ENCODE data around the gene GRIN2A.

The GRIN2A gene

GRCh38 chr16:10200637-10201586 is 18.7 kb upstream of the GRIN2A start:
- H3K27ac ChIP-seq: no peak overlapping the region
- H3K4me2 ChIP-seq: no peak overlapping the region
- H4K20me1 ChIP-seq (ENCODE audit: insufficient read depth): no peaks in the 10 kb centered on the region
- H3K36me3 ChIP-seq (ENCODE audit: insufficient read depth): no peaks in the 10 kb centered on the region
- TF ChIP-seq, protein P1, sequence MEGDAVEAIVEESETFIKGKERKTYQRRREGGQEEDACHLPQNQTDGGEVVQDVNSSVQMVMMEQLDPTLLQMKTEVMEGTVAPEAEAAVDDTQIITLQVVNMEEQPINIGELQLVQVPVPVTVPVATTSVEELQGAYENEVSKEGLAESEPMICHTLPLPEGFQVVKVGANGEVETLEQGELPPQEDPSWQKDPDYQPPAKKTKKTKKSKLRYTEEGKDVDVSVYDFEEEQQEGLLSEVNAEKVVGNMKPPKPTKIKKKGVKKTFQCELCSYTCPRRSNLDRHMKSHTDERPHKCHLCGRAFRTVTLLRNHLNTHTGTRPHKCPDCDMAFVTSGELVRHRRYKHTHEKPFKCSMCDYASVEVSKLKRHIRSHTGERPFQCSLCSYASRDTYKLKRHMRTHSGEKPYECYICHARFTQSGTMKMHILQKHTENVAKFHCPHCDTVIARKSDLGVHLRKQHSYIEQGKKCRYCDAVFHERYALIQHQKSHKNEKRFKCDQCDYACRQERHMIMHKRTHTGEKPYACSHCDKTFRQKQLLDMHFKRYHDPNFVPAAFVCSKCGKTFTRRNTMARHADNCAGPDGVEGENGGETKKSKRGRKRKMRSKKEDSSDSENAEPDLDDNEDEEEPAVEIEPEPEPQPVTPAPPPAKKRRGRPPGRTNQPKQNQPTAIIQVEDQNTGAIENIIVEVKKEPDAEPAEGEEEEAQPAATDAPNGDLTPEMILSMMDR (conservative IDR thresholded peaks at IDR 0.05; ENCODE audit: low read depth, low read length): no peak
- no peak overlapping the region for H3K4me3 ChIP-seq (IDR thresholded peaks at IDR 0.05; ENCODE audit: insufficient read depth, low read depth, low read length)
- no peaks in the 10 kb centered on the region for H3K4me1 ChIP-seq (ENCODE audit: low read depth, poor library complexity, severe bottlenecking)
- no peak overlapping the region for H3K9ac ChIP-seq
- no peaks in the 10 kb centered on the region for H3K27me3 ChIP-seq (ENCODE audit: insufficient read depth, low read depth)
- no peak overlapping the region for H2AFZ ChIP-seq (ENCODE audit: low read depth)
- H3K79me2 ChIP-seq (ENCODE audit: insufficient read depth, low read depth): no peaks in the 10 kb centered on the region

DNA sequence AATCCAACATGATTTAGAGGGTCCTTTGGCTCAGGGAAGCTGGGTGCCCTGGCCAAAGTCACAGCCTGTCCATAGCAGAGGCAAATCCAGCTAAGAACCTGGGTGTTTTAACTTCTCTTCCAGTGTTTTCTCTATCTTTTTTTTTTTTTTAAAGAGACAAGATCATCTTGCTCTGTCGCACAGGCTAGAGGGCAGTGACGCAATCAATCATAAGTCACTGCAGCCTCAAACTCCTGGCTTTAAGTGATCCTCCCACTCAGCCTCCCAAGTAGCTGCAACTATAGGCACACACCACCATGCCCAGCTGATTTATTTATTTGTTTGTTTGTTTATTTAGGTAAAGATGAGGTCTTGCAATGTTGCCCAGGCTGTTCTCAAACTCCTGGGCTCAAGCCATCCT is 14.8 kb upstream of the GRIN2A start:
- no peaks in the 10 kb centered on the region for H3K79me2 ChIP-seq (ENCODE audit: insufficient read depth, low read depth)
- H3K4me1 ChIP-seq (ENCODE audit: low read depth, poor library complexity, severe bottlenecking): no peaks in the 10 kb centered on the region
- TF ChIP-seq, protein P1 (conservative IDR thresholded peaks at IDR 0.05; ENCODE audit: low read depth, low read length): no peak
- H3K4me3 ChIP-seq (IDR thresholded peaks at IDR 0.05; ENCODE audit: insufficient read depth, low read depth, low read length): no peak overlapping the region
- H4K20me1 ChIP-seq (ENCODE audit: insufficient read depth): no peaks in the 10 kb centered on the region
- no peak overlapping the region for H3K27ac ChIP-seq
- no peak overlapping the region for H2AFZ ChIP-seq (ENCODE audit: low read depth)
- H3K4me2 ChIP-seq: no peak overlapping the region
- H3K27me3 ChIP-seq (ENCODE audit: insufficient read depth, low read depth): no peaks in the 10 kb centered on the region
- H3K36me3 ChIP-seq (ENCODE audit: insufficient read depth): no peaks in the 10 kb centered on the region
- H3K9ac ChIP-seq: no peak overlapping the region

- H2AFZ ChIP-seq (ENCODE audit: low read depth): no peak overlapping the region
- H3K36me3 ChIP-seq (ENCODE audit: insufficient read depth): no peaks in the 10 kb centered on the region
- H3K4me1 ChIP-seq (ENCODE audit: low read depth, poor library complexity, severe bottlenecking): no peaks in the 10 kb centered on the region
- H3K27me3 ChIP-seq (ENCODE audit: insufficient read depth, low read depth): no peaks in the 10 kb centered on the region
- no peak overlapping the region for H3K9ac ChIP-seq
- H3K4me3 ChIP-seq (IDR thresholded peaks at IDR 0.05; ENCODE audit: insufficient read depth, low read depth, low read length): no peak overlapping the region
- no peaks in the 10 kb centered on the region for H4K20me1 ChIP-seq (ENCODE audit: insufficient read depth)
- TF ChIP-seq, protein P1 (conservative IDR thresholded peaks at IDR 0.05; ENCODE audit: low read depth, low read length): no peak
- H3K4me2 ChIP-seq: no peak overlapping the region
- H3K79me2 ChIP-seq (ENCODE audit: insufficient read depth, low read depth): no peaks in the 10 kb centered on the region
- H3K27ac ChIP-seq: no peak overlapping the region
These were observed 8.9 kb upstream of the GRIN2A start for GRCh38 chr16:10191096-10191495.

- no peak overlapping the region for H3K9ac ChIP-seq
- H3K4me2 ChIP-seq: no peak overlapping the region
- no peak overlapping the region for H3K4me3 ChIP-seq (IDR thresholded peaks at IDR 0.05; ENCODE audit: insufficient read depth, low read depth, low read length)
- H3K4me1 ChIP-seq (ENCODE audit: low read depth, poor library complexity, severe bottlenecking): no peaks in the 10 kb centered on the region
- H2AFZ ChIP-seq (ENCODE audit: low read depth): no peak overlapping the region
- no peaks in the 10 kb centered on the region for H4K20me1 ChIP-seq (ENCODE audit: insufficient read depth)
- no peak overlapping the region for H3K27ac ChIP-seq
- H3K27me3 ChIP-seq (ENCODE audit: insufficient read depth, low read depth): no peaks in the 10 kb centered on the region
- no peaks in the 10 kb centered on the region for H3K79me2 ChIP-seq (ENCODE audit: insufficient read depth, low read depth)
- no peaks in the 10 kb centered on the region for H3K36me3 ChIP-seq (ENCODE audit: insufficient read depth)
- TF ChIP-seq, protein P1 (conservative IDR thresholded peaks at IDR 0.05; ENCODE audit: low read depth, low read length): no peak
These were observed 7.7 kb upstream of the GRIN2A start for GRCh38 chr16:10189861-10190390.

Data from KMS-11 (cell line).